Mesendoderm (in vitro differentiated cells): ENCODE data around the gene S100A9.
"Not testable (repeated sequence)": the region's sequence is repeated elsewhere in the genome, so short reads cannot be mapped to it uniquely, and the experiment has no call there.

Experiments used
- DNase-seq: peaks from one replicate; pipeline ENCODE4 v3.0.0; 2013
- H2AK5ac ChIP-seq: 2 replicates; pipeline ENCODE4 v1.6.1; 2013; ENCODE audit warnings: low read length, inconsistent platforms
- H2BK120ac ChIP-seq: 2 replicates; pipeline ENCODE4 v1.6.1; 2013; ENCODE audit warnings: low read depth, mild to moderate bottlenecking, low read length, moderate library complexity, mixed read lengths
- H2BK15ac ChIP-seq: replicated peaks from 2 replicates; pipeline ENCODE4 v1.6.1; 2013; ENCODE audit warnings: low read depth, mild to moderate bottlenecking, moderate library complexity
- H2BK5ac ChIP-seq: 2 replicates; pipeline ENCODE4 v1.6.1; 2013; ENCODE audit warnings: low read length, inconsistent platforms
- H3K18ac ChIP-seq: 2 replicates; pipeline ENCODE4 v1.6.1; 2013; ENCODE audit warnings: mild to moderate bottlenecking, low read length, mixed read lengths
- H3K23ac ChIP-seq: one replicate; pipeline ENCODE4 v1.6.1; 2013; ENCODE audit warnings: low read length
- H3K27ac ChIP-seq: 2 replicates; pipeline ENCODE4 v1.5.1; 2013; ENCODE audit warnings: low read depth, mild to moderate bottlenecking, inconsistent platforms, low read length, moderate library complexity
- H3K27me3 ChIP-seq: 2 replicates; pipeline ENCODE4 v1.6.1; 2013; ENCODE audit warnings: low read length, control low read depth, mild to moderate bottlenecking, inconsistent platforms; ENCODE audit not compliant: insufficient read depth, poor library complexity
- H3K36me3 ChIP-seq: 2 replicates; pipeline ENCODE4 v1.6.1; 2013; ENCODE audit warnings: low read length, inconsistent platforms; ENCODE audit not compliant: control insufficient read depth, insufficient read depth
- H3K4ac ChIP-seq: one replicate; pipeline ENCODE4 v1.6.1; 2013; ENCODE audit warnings: low read depth, mild to moderate bottlenecking, low read length, moderate library complexity
- H3K4me1 ChIP-seq: 2 replicates; pipeline ENCODE4 v1.6.1; 2013; ENCODE audit warnings: low read depth, low read length, inconsistent platforms; ENCODE audit not compliant: control insufficient read depth
- H3K4me2 ChIP-seq: 2 replicates; pipeline ENCODE4 v1.6.1; 2013; ENCODE audit warnings: low read length
- H3K4me3 ChIP-seq: 2 replicates; pipeline ENCODE4 v1.5.1; 2013; ENCODE audit warnings: mild to moderate bottlenecking, low read length
- H3K56ac ChIP-seq: one replicate; pipeline ENCODE4 v1.6.1; 2013; ENCODE audit warnings: low read length
- H3K79me1 ChIP-seq: 2 replicates; pipeline ENCODE4 v1.6.1; 2013; ENCODE audit warnings: low read length, inconsistent platforms
- H3K79me2 ChIP-seq: 2 replicates; pipeline ENCODE4 v1.6.1; 2013; ENCODE audit warnings: mild to moderate bottlenecking, low read length; ENCODE audit not compliant: control insufficient read depth, insufficient read depth
- H3K9ac ChIP-seq: 2 replicates; pipeline ENCODE4 v1.6.1; 2013; ENCODE audit warnings: low read length, inconsistent platforms
- H4K5ac ChIP-seq: one replicate; pipeline ENCODE4 v1.6.1; 2013; ENCODE audit warnings: low read length
- H4K8ac ChIP-seq: one replicate; pipeline ENCODE4 v1.6.1; 2013; ENCODE audit warnings: low read depth, mild to moderate bottlenecking, control low read depth, low read length, moderate library complexity
- WGBS: extraction: QIAGEN DNeasy Blood & Tissue Kit; methylation state at CpG from one replicate; pipeline ENCODE4 v1.1.7; 2013; ENCODE audit warnings: low lambda C conversion rate, missing lambda C conversion rate; ENCODE audit not compliant: insufficient coverage; ENCODE audit errors: extremely low coverage; 5-methylcytosine and 5-hydroxymethylcytosine counted together

Gene S100A9

GRCh38 chr1:153313288-153313687 lies 44.4 kb upstream of the S100A9 start:
- no peak overlapping the region for H2BK15ac ChIP-seq
- no peak overlapping the region for H2BK120ac ChIP-seq
- H4K5ac ChIP-seq, result no peak overlapping the region
- H3K18ac ChIP-seq, result no peak overlapping the region
- no peak overlapping the region for H4K8ac ChIP-seq
- no CpG with 5 or more reads among the region's 2 CpGs for WGBS
- H2BK5ac ChIP-seq, result no peak overlapping the region
- no peak for DNase-seq
- H3K79me1 ChIP-seq, result no peaks in the 10 kb centered on the region
- H2AK5ac ChIP-seq, result no peak overlapping the region
- no peak overlapping the region for H3K27ac ChIP-seq
- H3K79me2 ChIP-seq, result no peaks in the 10 kb centered on the region
- H3K4me3 ChIP-seq, result no peak overlapping the region
- no peak overlapping the region for H3K56ac ChIP-seq
- no peak overlapping the region for H3K9ac ChIP-seq
- H3K4me1 ChIP-seq, result no peaks in the 10 kb centered on the region
- no peak overlapping the region for H3K4ac ChIP-seq
- H3K36me3 ChIP-seq, result no peaks in the 10 kb centered on the region
- no peak overlapping the region for H3K4me2 ChIP-seq
- no peaks in the 10 kb centered on the region for H3K27me3 ChIP-seq
- H3K23ac ChIP-seq, result no peak overlapping the region

- H3K4me2 ChIP-seq, H3K79me2 ChIP-seq, H4K8ac ChIP-seq, H3K27me3 ChIP-seq, H2BK15ac ChIP-seq, H4K5ac ChIP-seq, H3K4ac ChIP-seq, H3K27ac ChIP-seq, H3K79me1 ChIP-seq, H2BK5ac ChIP-seq, H3K4me3 ChIP-seq, H2AK5ac ChIP-seq, H3K56ac ChIP-seq, H3K4me1 ChIP-seq, H2BK120ac ChIP-seq, H3K18ac ChIP-seq, DNase-seq, H3K23ac ChIP-seq, H3K9ac ChIP-seq, H3K36me3 ChIP-seq: not testable (repeated sequence)
Observed at GRCh38 chr1:153314388-153314787, 43.3 kb upstream of the S100A9 start.

- H3K79me2 ChIP-seq, H4K8ac ChIP-seq, H2BK120ac ChIP-seq, H3K4me3 ChIP-seq, H3K79me1 ChIP-seq, H2BK5ac ChIP-seq, H3K9ac ChIP-seq, H3K4me2 ChIP-seq, H3K36me3 ChIP-seq, H3K27ac ChIP-seq, H2AK5ac ChIP-seq, H3K56ac ChIP-seq, H4K5ac ChIP-seq, H2BK15ac ChIP-seq, DNase-seq, H3K27me3 ChIP-seq, H3K18ac ChIP-seq, H3K23ac ChIP-seq, H3K4ac ChIP-seq, H3K4me1 ChIP-seq: not testable (repeated sequence)
Observed at GRCh38 chr1:153316013-153316412, 41.6 kb upstream of the S100A9 start.

GRCh38 chr1:153318145-153318544 lies 39.5 kb upstream of the S100A9 start:
- H4K8ac ChIP-seq, H3K4me1 ChIP-seq, H3K4ac ChIP-seq, H2BK15ac ChIP-seq, H3K56ac ChIP-seq, H3K36me3 ChIP-seq, H3K18ac ChIP-seq, H4K5ac ChIP-seq, H3K79me1 ChIP-seq, H3K4me3 ChIP-seq, H3K23ac ChIP-seq, H2BK5ac ChIP-seq, H3K4me2 ChIP-seq, H3K27me3 ChIP-seq, H2BK120ac ChIP-seq, H3K79me2 ChIP-seq, H3K9ac ChIP-seq, DNase-seq, H3K27ac ChIP-seq, H2AK5ac ChIP-seq: not testable (repeated sequence)
- no CpG with 5 or more reads among the region's 7 CpGs for WGBS

- no peak overlapping the region for H2BK120ac ChIP-seq
- H3K4me2 ChIP-seq, result no peak overlapping the region
- H4K8ac ChIP-seq, result no peak overlapping the region
- no peak for DNase-seq
- no peak overlapping the region for H3K23ac ChIP-seq
- no peak overlapping the region for H4K5ac ChIP-seq
- no peaks in the 10 kb centered on the region for H3K36me3 ChIP-seq
- no peak overlapping the region for H2AK5ac ChIP-seq
- H3K79me2 ChIP-seq, result no peaks in the 10 kb centered on the region
- H3K56ac ChIP-seq, result no peak overlapping the region
- WGBS, result no CpG with 5 or more reads among the region's 1 CpG
- no peak overlapping the region for H3K27ac ChIP-seq
- no peak overlapping the region for H3K18ac ChIP-seq
- no peaks in the 10 kb centered on the region for H3K4me1 ChIP-seq
- no peaks in the 10 kb centered on the region for H3K27me3 ChIP-seq
- no peaks in the 10 kb centered on the region for H3K79me1 ChIP-seq
- no peak overlapping the region for H3K4me3 ChIP-seq
- no peak overlapping the region for H3K9ac ChIP-seq
- H2BK5ac ChIP-seq, result no peak overlapping the region
- no peak overlapping the region for H3K4ac ChIP-seq
- no peak overlapping the region for H2BK15ac ChIP-seq
Observed at GRCh38 chr1:153322568-153322967, 35.1 kb upstream of the S100A9 start.

GRCh38 chr1:153324912-153325311 lies 32.7 kb upstream of the S100A9 start:
- Histone ChIP-seq H3K56ac (no peak overlapping the region), H4K8ac (no peak overlapping the region), H2BK5ac (no peak overlapping the region), H3K27ac (no peak overlapping the region), H3K9ac (no peak overlapping the region), H3K4me3 (no peak overlapping the region), H3K4me1 (no peaks in the 10 kb centered on the region), H3K36me3 (no peaks in the 10 kb centered on the region), H2BK15ac (no peak overlapping the region), H4K5ac (no peak overlapping the region), H2AK5ac (no peak overlapping the region), H3K79me2 (no peaks in the 10 kb centered on the region), H3K4me2 (no peak overlapping the region), H3K27me3 (no peaks in the 10 kb centered on the region), H3K4ac (no peak overlapping the region), H2BK120ac (no peak overlapping the region), H3K18ac (no peak overlapping the region), H3K79me1 (no peaks in the 10 kb centered on the region), H3K23ac (no peak overlapping the region)
- DNase-seq, result no peak
